ENCODE measurements around the gene SPEF1.

Gene SPEF1

GRCh38 chr20:3759884-3760283 lies 21.4 kb downstream of the SPEF1 start:
- no peak for TF ChIP-seq TEAD4 (IDR thresholded peaks at IDR 0.05)
- no peak for TF ChIP-seq MAX (IDR thresholded peaks at IDR 0.05)
- no peak for TF ChIP-seq REST (IDR thresholded peaks at IDR 0.05; ENCODE audit: low read depth)
- TF ChIP-seq NFIC (IDR thresholded peaks at IDR 0.05): no peak

GRCh38 chr20:3759316-3759823 lies 21.9 kb downstream of the SPEF1 start:
- TF ChIP-seq MAX (IDR thresholded peaks at IDR 0.05): no peak
- no peak for TF ChIP-seq TEAD4 (IDR thresholded peaks at IDR 0.05)
- no peak for TF ChIP-seq EGR1 (IDR thresholded peaks at IDR 0.05)
- no peak for TF ChIP-seq TCF12 (IDR thresholded peaks at IDR 0.05; ENCODE audit: low read depth)
- no peak for TF ChIP-seq NFIC (IDR thresholded peaks at IDR 0.05)

GRCh38 chr20:3758566-3758965 lies 22.7 kb downstream of the SPEF1 start:
- TF ChIP-seq YY1 (IDR thresholded peaks at IDR 0.05; ENCODE audit: low read depth) (no peak), TEAD4 (IDR thresholded peaks at IDR 0.05) (no peak), REST (IDR thresholded peaks at IDR 0.05; ENCODE audit: low read depth) (no peak), RAD21 (IDR thresholded peaks at IDR 0.05; ENCODE audit: low read depth) (no peak), CREB1 (IDR thresholded peaks at IDR 0.05; ENCODE audit: low read depth) (no peak), NFIC (IDR thresholded peaks at IDR 0.05) (no peak), USF1 (IDR thresholded peaks at IDR 0.05) (no peak), EP300 (IDR thresholded peaks at IDR 0.05; ENCODE audit: borderline replicate concordance) (no peak), TAF1 (IDR thresholded peaks at IDR 0.05; ENCODE audit: low read depth) (no peak), ZBTB7A (IDR thresholded peaks at IDR 0.05; ENCODE audit: low read depth) (no peak), MAX (IDR thresholded peaks at IDR 0.05) (no peak), FOXM1 (IDR thresholded peaks at IDR 0.05; ENCODE audit: borderline replicate concordance, low read depth) (no peak), EGR1 (IDR thresholded peaks at IDR 0.05) (no peak), TCF12 (IDR thresholded peaks at IDR 0.05; ENCODE audit: low read depth) (no peak), CEBPB (IDR thresholded peaks at IDR 0.05) (no peak)

GRCh38 chr20:3757268-3757667 lies 24.0 kb downstream of the SPEF1 start:
- TF ChIP-seq NFIC (IDR thresholded peaks at IDR 0.05) (no peak), YY1 (IDR thresholded peaks at IDR 0.05; ENCODE audit: low read depth) (no peak)

- no peak for TF ChIP-seq RAD21 (IDR thresholded peaks at IDR 0.05; ENCODE audit: low read depth)
- TF ChIP-seq USF1 (IDR thresholded peaks at IDR 0.05): no peak
- no peak for TF ChIP-seq FOXM1 (IDR thresholded peaks at IDR 0.05; ENCODE audit: borderline replicate concordance, low read depth)
- no peak for TF ChIP-seq MAX (IDR thresholded peaks at IDR 0.05)
- no peak for TF ChIP-seq TEAD4 (IDR thresholded peaks at IDR 0.05)
- TF ChIP-seq REST (IDR thresholded peaks at IDR 0.05; ENCODE audit: low read depth): no peak
- no peak for TF ChIP-seq ZBTB7A (IDR thresholded peaks at IDR 0.05; ENCODE audit: low read depth)
- TF ChIP-seq YY1 (IDR thresholded peaks at IDR 0.05; ENCODE audit: low read depth): no peak
- no peak for TF ChIP-seq CREB1 (IDR thresholded peaks at IDR 0.05; ENCODE audit: low read depth)
Observed at GRCh38 chr20:3755814-3756480, 25.3 kb downstream of the SPEF1 start.

All from Ishikawa (cell line).